Endothelial cell of umbilical vein (primary cell): ENCODE measurements around the gene CRK. TPM values are rescaled to one million over a fixed set of nuclear protein-coding genes. Genes with fewer than 3 reads are reported as not detected.

Source experiments
- BruUV-seq: library from RNA; stranded (reverse); fragments of 400-500 nt; replicated peaks from 2 replicates; lab custom pipeline; 2021; lab: Mats Ljungman, UMichigan
- CTCF ChIA-PET: fragments of 300-600, 350-600 bp; sonication (Branson Sonifier 250); formaldehyde crosslinking; loops from one replicate; lab custom pipeline; 2021; ENCODE audit warnings: antibody characterized with exemption, inconsistent platforms; lab: Charles Lee
- POLR2A ChIA-PET: fragments of 300-600, 350-600 bp; sonication (Branson Sonifier 250); formaldehyde crosslinking; loops from one replicate; lab custom pipeline; 2021; ENCODE audit warnings: antibody characterized with exemption, inconsistent platforms; lab: Charles Lee
- DNase-seq: peaks from one replicate; pipeline ENCODE4 v3.0.0-alpha.2; 2011; ENCODE audit warnings: low read depth, low spot score
- FAIRE-seq: peaks from 2 replicates; lab custom pipeline; 2011; peaks lifted over from hg19 to GRCh38; lab: Jason Lieb, UNC
- H2AFZ ChIP-seq: 2 replicates; pipeline ENCODE4 v1.6.0; 2012; ENCODE audit warnings: low read depth, low read length, control low read depth, inconsistent platforms
- H3K27ac ChIP-seq: 2 replicates; pipeline ENCODE4 v1.5.1; 2011; ENCODE audit warnings: low read depth, mild to moderate bottlenecking, control low read depth, low read length, moderate library complexity; ENCODE audit not compliant: insufficient read depth
- H3K27me3 ChIP-seq, 2 experiments: 2 replicates each; pipeline versions ENCODE4 v1.6.0 to v1.6.1; 2011; ENCODE audit warnings: low read length in 2 of 2, mixed read lengths in 1 of 2; ENCODE audit not compliant: control insufficient read depth in 2 of 2, insufficient read depth in 2 of 2
- H3K36me3 ChIP-seq, 2 experiments: 2 replicates in 1 of 2; 3 replicates in 1 of 2; pipeline ENCODE4 v1.5.1; 2011; ENCODE audit warnings: low read length in 2 of 2, mild to moderate bottlenecking in 1 of 2, moderate library complexity in 1 of 2; ENCODE audit not compliant: control insufficient read depth in 2 of 2, insufficient read depth in 2 of 2; ENCODE audit errors: extremely low read depth in 1 of 2
- H3K4me1 ChIP-seq: 3 replicates; pipeline ENCODE4 v1.5.1; 2011; ENCODE audit warnings: mild to moderate bottlenecking, low read length; ENCODE audit not compliant: control insufficient read depth, insufficient read depth; ENCODE audit errors: extremely low read depth
- H3K4me2 ChIP-seq: 2 replicates; pipeline ENCODE4 v1.6.1; 2011; ENCODE audit warnings: low read length, control low read depth, mixed read lengths; ENCODE audit not compliant: insufficient read depth
- H3K4me3 ChIP-seq, 3 experiments: fragments of 200-600 bp in 1 of 3; sonication (generic), shearing (Covaris generic) in 1 of 3; replicated peaks in 1 of 3; 2 replicates each; pipeline ENCODE4 v1.5.1; 2011 to 2016; ENCODE audit warnings: control low read depth in 3 of 3, low read length in 3 of 3, mild to moderate bottlenecking in 2 of 3, inconsistent platforms in 1 of 3, low read depth in 1 of 3, moderate library complexity in 1 of 3; ENCODE audit not compliant: insufficient read depth in 1 of 3
- H3K79me2 ChIP-seq: 2 replicates; pipeline ENCODE4 v1.6.0; 2012; ENCODE audit warnings: low read length, inconsistent platforms; ENCODE audit not compliant: control insufficient read depth, insufficient read depth
- H3K9ac ChIP-seq: replicated peaks from 2 replicates; pipeline ENCODE3; 2011; ENCODE audit warnings: low read length, control low read depth; ENCODE audit not compliant: insufficient read depth; ENCODE audit errors: extremely low read depth
- H3K9me1 ChIP-seq: replicated peaks from 3 replicates; pipeline ENCODE4 v1.6.0; 2011; ENCODE audit warnings: mild to moderate bottlenecking, low read length; ENCODE audit not compliant: control insufficient read depth, insufficient read depth; ENCODE audit errors: extremely low read depth
- H3K9me3 ChIP-seq: replicated peaks from 2 replicates; pipeline ENCODE4 v1.5.1; 2012; ENCODE audit warnings: low read length, inconsistent platforms; ENCODE audit not compliant: control insufficient read depth, insufficient read depth
- H4K20me1 ChIP-seq: replicated peaks from 2 replicates; pipeline ENCODE3; 2011; ENCODE audit warnings: mild to moderate bottlenecking, low read length; ENCODE audit not compliant: control insufficient read depth, insufficient read depth; ENCODE audit errors: extremely low read depth
- EZH2 ChIP-seq: IDR thresholded peaks from 2 replicates; pipeline ENCODE4 v1.6.1; 2012; ENCODE audit warnings: borderline replicate concordance, low read depth, mild to moderate bottlenecking, moderate library complexity, low read length, inconsistent platforms; ENCODE audit not compliant: severe bottlenecking
- JUN ChIP-seq: IDR thresholded peaks from 2 replicates; pipeline ENCODE4 v1.6.1; 2011; ENCODE audit warnings: borderline replicate concordance, low read depth; ENCODE audit not compliant: insufficient read length, insufficient read depth
- MAX ChIP-seq: IDR thresholded peaks from 2 replicates; pipeline ENCODE4 v1.6.1; 2011; ENCODE audit not compliant: insufficient read depth, insufficient read length
- MYC ChIP-seq: IDR thresholded peaks from one replicate; pipeline ENCODE4 v1.6.1; 2011; ENCODE audit warnings: mild to moderate bottlenecking, low read depth, low read length
- POLR2A ChIP-seq: IDR thresholded peaks from 2 replicates; pipeline ENCODE4 v1.6.1; 2012; ENCODE audit warnings: low read depth, mild to moderate bottlenecking, control low read depth, low read length
- POLR2AphosphoS5 ChIP-seq: IDR thresholded peaks from 2 replicates; pipeline ENCODE4 v1.6.1; 2012; ENCODE audit warnings: low read depth, mild to moderate bottlenecking, control low read depth, low read length, moderate library complexity; ENCODE audit not compliant: insufficient read depth
- dilution Hi-C: fragments of 300-500 bp; cut with MboI; formaldehyde crosslinking; loops from one replicate; pipeline ENCODE4 v1.15.0; 2019; ENCODE audit warnings: low sequenced_read_pairs; ENCODE audit not compliant: extremely low pct_ligation_motif_present
- intact Hi-C: fragments of 100-400 bp; cut with micrococcal nuclease; formaldehyde crosslinking; loops from one replicate; pipeline ENCODE4 v1.10.0; 2022
- polyA plus RNA-seq, 4 experiments: library from polyadenylated mRNA; depleted of rRNA in 3 of 4; stranded (reverse) in 3 of 4; unstranded in 1 of 4; fragments of >200 nt; gene quantifications; 2 replicates each; pipeline versions ENCODE4 v1.2.1 to v1.2.3, GENCODE V29; 2011 to 2012; ENCODE audit warnings: missing spikeins in 1 of 4
- total RNA-seq: library from RNA; stranded (reverse); gene quantifications from 2 replicates; pipeline ENCODE4 v1.2.3, GENCODE V29; 2021

The CRK gene
- total and polyA plus RNA-seq, 2 donors (not counting 3 experiments of a cell fraction or from before 2014, with no cell fraction given) = 52.8 to 67.2 TPM

- DNase-seq (peak; percentile 96), FAIRE-seq (peak; percentile 87)
- Histone ChIP-seq H2AFZ (peak within 1 kb of the TSS; percentile 90), H3K4me1 (peaks cover 17% of the 10 kb centered on the region), H3K27me3 (peaks cover 0 to under 1% of the 10 kb centered on the region in 2 experiments), H3K9me3 (no peaks in the 10 kb centered on the region), H4K20me1 (peaks cover 13% of the 10 kb centered on the region), H3K4me3 (peak within 1 kb of the TSS; percentile 53 to 99 (median 77)), H3K36me3 (no peaks in the 10 kb centered on the region), H3K79me2 (peaks cover 51% of the 10 kb centered on the region), H3K27ac (peak within 1 kb of the TSS; percentile 86), H3K9me1 (no peaks in the 10 kb centered on the region), H3K9ac (peak within 1 kb of the TSS; percentile 93), H3K4me2 (peak within 1 kb of the TSS; percentile 100)
- TF ChIP-seq POLR2A (peak; percentile 91), MAX (peak; percentile 58), EZH2 (no peak), MYC (no peak), POLR2AphosphoS5 (peak; percentile 94), JUN (no peak)
- dilution Hi-C loops = no loop called here
- BruUV-seq = no TSS peak
- intact Hi-C loops = loop anchor here (1.0 to 2.0 kb wide), 5 partner anchors 13 to 115 kb away; partner anchors contain the start of gene CRK
- ChIA-PET POLR2A (interaction anchor here (0.5 to 1.1 kb wide), 2 partner anchors 34 to 51 kb away, joined by 3 to 5 read pairs; no protein-coding TSS in a partner anchor), CTCF (interaction anchor here (0.6 to 2.4 kb wide), 4 partner anchors 18 to 116 kb away, joined by 4 to 13 read pairs (median 8); partner anchors contain the start of gene INPP5K)
Measured at GRCh38 chr17:1399679-1400512, 56.1 kb downstream of the CRK start, which contains the start of gene YWHAE. Gene YWHAE, minus strand, starts transcription at chr17:1400222. Its CDS starts 112 bp downstream, at chr17:1400110.
